ENCODE measurements around the gene PIK3R6. TPM values are rescaled to one million over a fixed set of nuclear protein-coding genes. Genes with fewer than 3 reads are reported as not detected.
"Not testable (repeated sequence)": the region's sequence is repeated elsewhere in the genome, so short reads cannot be mapped to it uniquely, and the experiment has no call there.

PIK3R6 gene
- total RNA-seq, 1 experiment from 2014 or later: not detected

GRCh38 chr17:8865811-8866210 lies 1.7 kb downstream of the PIK3R6 start:
- no peaks in the 10 kb centered on the region for H3K36me3 ChIP-seq
- no peaks in the 10 kb centered on the region for H3K27me3 ChIP-seq
- H3K9me3 ChIP-seq: no peaks in the 10 kb centered on the region
- DNase-seq: no peak
- H3K4me3 ChIP-seq: no peak overlapping the region

GRCh38 chr17:8865385-8865784 lies 2.1 kb downstream of the PIK3R6 start:
- DNase-seq: no peak
- Histone ChIP-seq H3K27me3 (no peaks in the 10 kb centered on the region), H3K9me3 (no peaks in the 10 kb centered on the region), H3K4me3 (no peak overlapping the region), H3K36me3 (no peaks in the 10 kb centered on the region)

- DNase-seq: no peak
- Histone ChIP-seq H3K9me3 (no peaks in the 10 kb centered on the region), H3K36me3 (no peaks in the 10 kb centered on the region), H3K4me3 (no peak overlapping the region), H3K27me3 (no peaks in the 10 kb centered on the region)
Observed at GRCh38 chr17:8862213-8863056, 5.0 kb downstream of the PIK3R6 start.

GRCh38 chr17:8861495-8862181 lies 5.8 kb downstream of the PIK3R6 start:
- H3K36me3 ChIP-seq: no peaks in the 10 kb centered on the region
- no peak overlapping the region for H3K4me3 ChIP-seq
- no peaks in the 10 kb centered on the region for H3K27me3 ChIP-seq
- DNase-seq: no peak
- no peaks in the 10 kb centered on the region for H3K9me3 ChIP-seq

- no peaks in the 10 kb centered on the region for H3K9me3 ChIP-seq
- no peak for DNase-seq
- no peaks in the 10 kb centered on the region for H3K36me3 ChIP-seq
- no peak overlapping the region for H3K4me3 ChIP-seq
- no peaks in the 10 kb centered on the region for H3K27me3 ChIP-seq
Observed at GRCh38 chr17:8859804-8860430, 7.6 kb downstream of the PIK3R6 start.

GRCh38 chr17:8859027-8859803 lies 8.3 kb downstream of the PIK3R6 start:
- H3K36me3 ChIP-seq: no peaks in the 10 kb centered on the region
- no peaks in the 10 kb centered on the region for H3K27me3 ChIP-seq
- H3K4me3 ChIP-seq: no peak overlapping the region
- H3K9me3 ChIP-seq: no peaks in the 10 kb centered on the region
- no peak for DNase-seq

GRCh38 chr17:8857919-8858318 lies 9.6 kb downstream of the PIK3R6 start:
- no peak overlapping the region for H3K4me3 ChIP-seq
- H3K9me3 ChIP-seq: no peaks in the 10 kb centered on the region
- H3K27me3 ChIP-seq: no peaks in the 10 kb centered on the region
- peak; percentile 20 for DNase-seq
- no peaks in the 10 kb centered on the region for H3K36me3 ChIP-seq

GRCh38 chr17:8856869-8857575 lies 10.5 kb downstream of the PIK3R6 start:
- Histone ChIP-seq H3K9me3 (no peaks in the 10 kb centered on the region), H3K27me3 (no peaks in the 10 kb centered on the region), H3K36me3 (no peaks in the 10 kb centered on the region), H3K4me3 (no peak overlapping the region)
- no peak for DNase-seq

- not testable (repeated sequence) for H3K27me3 ChIP-seq, H3K4me3 ChIP-seq, H3K36me3 ChIP-seq, H3K9me3 ChIP-seq, DNase-seq
Observed at GRCh38 chr17:8856205-8856603, 11.3 kb downstream of the PIK3R6 start.

- no peaks in the 10 kb centered on the region for H3K9me3 ChIP-seq
- no peaks in the 10 kb centered on the region; the same call in 1 of the 2 replicates for H3K27me3 ChIP-seq
- H3K4me3 ChIP-seq: no peak overlapping the region
- DNase-seq: no peak
- no peaks in the 10 kb centered on the region for H3K36me3 ChIP-seq
Observed at GRCh38 chr17:8855477-8856204, 11.8 kb downstream of the PIK3R6 start.

- H3K27me3 ChIP-seq: no peaks in the 10 kb centered on the region; the same call in 1 of the 2 replicates
- DNase-seq: no peak
- no peak overlapping the region for H3K4me3 ChIP-seq
Observed at GRCh38 chr17:8851600-8851999, 15.9 kb downstream of the PIK3R6 start.

GRCh38 chr17:8849311-8850041 lies 18.0 kb downstream of the PIK3R6 start:
- H3K27me3 ChIP-seq: no peaks in the 10 kb centered on the region; the same call in 1 of the 2 replicates
- DNase-seq: no peak
- no peaks in the 10 kb centered on the region for H3K9me3 ChIP-seq
- no peaks in the 10 kb centered on the region for H3K36me3 ChIP-seq
- H3K4me3 ChIP-seq: no peak overlapping the region

More at GRCh38 chr17:8851600-8851999, 15.9 kb downstream of the PIK3R6 start:
- Histone ChIP-seq H3K36me3 (no peaks in the 10 kb centered on the region), H3K9me3 (no peaks in the 10 kb centered on the region)

- no peak for DNase-seq
Observed at GRCh38 chr17:8847891-8848290, 19.6 kb downstream of the PIK3R6 start.

GRCh38 chr17:8846768-8847211 lies 20.7 kb downstream of the PIK3R6 start:
- H3K9me3 ChIP-seq: no peaks in the 10 kb centered on the region
- no peaks in the 10 kb centered on the region; the same call in 1 of the 2 replicates for H3K27me3 ChIP-seq
- H3K36me3 ChIP-seq: no peaks in the 10 kb centered on the region
- no peak overlapping the region for H3K4me3 ChIP-seq
- no peak for DNase-seq

More at GRCh38 chr17:8847891-8848290, 19.6 kb downstream of the PIK3R6 start:
- Histone ChIP-seq H3K4me3 (no peak overlapping the region), H3K36me3 (no peaks in the 10 kb centered on the region), H3K27me3 (no peaks in the 10 kb centered on the region; the same call in 1 of the 2 replicates), H3K9me3 (no peaks in the 10 kb centered on the region)
